ENCODE results near the gene HAUS7.
"Not testable (repeated sequence)": the region's sequence is repeated elsewhere in the genome, so short reads cannot be mapped to it uniquely, and the experiment has no call there.

HAUS7 gene

DNA sequence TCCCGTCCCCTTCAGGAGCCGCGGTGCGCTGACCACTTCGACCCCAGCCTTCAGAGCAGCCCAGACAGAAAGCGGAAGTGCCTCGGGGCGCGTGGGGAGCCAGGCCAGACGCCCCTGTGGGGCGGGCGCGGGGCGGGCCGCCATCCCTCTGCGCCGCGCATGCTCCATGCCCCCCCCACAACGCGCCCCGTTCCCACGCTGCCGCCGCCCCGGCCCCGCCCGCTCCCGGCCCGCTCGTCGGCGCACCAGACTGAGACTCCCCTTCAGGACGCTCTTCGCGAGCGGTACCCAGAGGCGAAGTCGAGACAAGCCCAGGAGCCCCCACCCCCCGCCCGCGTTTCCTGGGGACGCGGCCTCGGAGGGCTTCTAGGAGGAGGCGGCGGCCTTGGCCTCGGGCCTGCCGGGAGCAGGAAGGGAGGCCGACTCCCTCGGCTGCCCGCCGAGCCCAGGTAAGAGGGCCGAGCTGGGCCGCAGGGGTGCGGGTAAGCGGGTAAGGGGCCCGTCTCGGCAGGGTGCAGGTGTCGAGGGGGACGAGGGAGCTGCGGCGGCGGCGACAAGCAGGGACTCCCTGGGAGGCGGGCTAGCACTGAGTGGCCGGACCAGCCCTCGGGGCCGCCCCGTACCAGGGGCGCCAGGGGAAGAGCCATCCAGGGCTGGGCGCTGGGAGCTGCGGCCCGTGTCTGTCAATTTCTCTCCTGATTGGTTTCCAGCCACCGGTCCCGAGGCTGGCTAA lies 59.0 kb downstream of the HAUS7 start, which contains the start of gene ZFP92:
Gene ZFP92 (plus strand): TSS at position 218 of the 733 bp plus-strand sequence. CDS start 6,851 bp downstream, outside the sequence.
- DNase-seq, result peak in 8 of 51 donors; percentile 4 to 38 (median 14)

DNA sequence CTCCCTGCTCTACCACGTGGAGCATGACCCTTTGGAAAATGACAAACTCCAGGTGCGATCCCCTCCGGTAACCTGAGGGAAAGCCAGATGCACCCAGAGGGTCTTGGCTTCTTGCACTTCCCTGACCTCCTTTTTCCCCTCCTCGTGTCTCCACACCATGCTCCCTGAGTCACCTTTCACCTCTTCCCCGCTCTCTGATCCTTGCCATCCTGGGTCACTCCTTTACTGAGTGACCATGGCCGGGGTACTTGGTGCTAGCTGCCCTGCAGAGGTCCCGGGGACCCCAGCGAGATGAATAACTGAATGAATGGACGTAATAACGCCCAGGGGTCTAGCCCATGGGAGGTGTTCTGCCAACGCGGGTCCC lies 59.5 kb downstream of the HAUS7 start:
- no peak for DNase-seq

GRCh38 chrX:153410373-153410772 lies 60.0 kb downstream of the HAUS7 start:
- no peak for DNase-seq

DNA sequence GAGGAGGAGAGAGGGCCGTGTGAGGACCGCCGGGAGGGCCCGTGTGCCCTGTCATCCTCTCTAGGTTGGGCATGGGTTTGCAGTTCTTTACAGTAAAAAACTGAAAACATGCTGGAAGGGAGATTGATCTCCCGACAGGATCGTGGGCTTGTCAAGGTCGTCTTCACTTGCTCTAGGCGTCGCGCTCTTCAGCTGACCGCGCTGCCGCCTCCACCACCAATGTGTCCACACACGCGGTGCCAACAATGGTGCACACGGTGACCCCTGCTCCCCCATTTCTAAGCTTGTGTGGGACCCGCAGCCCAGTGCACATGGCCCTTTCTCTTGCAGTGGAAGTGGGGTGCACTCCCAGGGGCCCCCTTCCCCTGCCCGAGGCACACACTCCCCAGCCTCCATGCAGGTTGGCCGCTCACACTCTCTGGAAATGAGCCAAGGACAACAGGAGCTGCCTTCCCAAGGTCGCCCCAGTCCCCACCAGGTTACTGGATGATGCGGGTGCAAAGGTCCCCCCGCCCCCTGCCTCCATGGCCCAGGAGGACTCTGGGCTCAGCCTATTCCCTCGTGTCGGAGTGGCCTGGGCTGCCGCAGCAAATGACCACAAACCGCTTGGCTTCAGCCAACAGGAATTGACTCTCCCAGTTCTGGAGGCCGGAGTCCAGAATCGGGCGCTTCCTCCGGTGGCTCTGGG lies 60.8 kb downstream of the HAUS7 start:
- DNase-seq, result no peak

DNA sequence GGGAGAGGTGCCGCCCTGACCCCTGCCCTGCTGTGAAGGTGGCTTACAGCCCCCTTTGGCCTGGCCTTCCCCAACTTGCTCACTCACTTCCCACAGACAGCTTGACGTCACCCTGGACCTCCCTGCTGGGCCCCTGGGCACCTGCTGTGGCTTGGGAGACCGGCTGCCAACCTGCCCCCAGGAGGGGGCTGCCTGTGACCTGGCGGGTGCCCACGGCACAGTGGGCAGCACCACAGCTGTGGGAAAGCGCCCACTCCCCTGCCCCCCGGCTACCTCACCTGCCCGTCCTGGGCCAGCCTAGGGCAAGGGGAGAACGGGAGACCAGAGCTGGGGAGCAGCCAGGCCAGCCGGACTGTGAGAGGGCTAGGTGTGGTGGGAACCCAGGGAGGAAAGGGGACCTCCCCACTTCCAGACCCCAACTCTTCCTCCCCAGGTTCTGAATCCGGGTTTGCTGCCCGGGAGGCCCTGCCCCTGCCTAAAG lies 61.5 kb downstream of the HAUS7 start:
- no peak for DNase-seq

- DNase-seq, result no peak
Observed at GRCh38 chrX:153408221-153408721, 62.1 kb downstream of the HAUS7 start.

DNA sequence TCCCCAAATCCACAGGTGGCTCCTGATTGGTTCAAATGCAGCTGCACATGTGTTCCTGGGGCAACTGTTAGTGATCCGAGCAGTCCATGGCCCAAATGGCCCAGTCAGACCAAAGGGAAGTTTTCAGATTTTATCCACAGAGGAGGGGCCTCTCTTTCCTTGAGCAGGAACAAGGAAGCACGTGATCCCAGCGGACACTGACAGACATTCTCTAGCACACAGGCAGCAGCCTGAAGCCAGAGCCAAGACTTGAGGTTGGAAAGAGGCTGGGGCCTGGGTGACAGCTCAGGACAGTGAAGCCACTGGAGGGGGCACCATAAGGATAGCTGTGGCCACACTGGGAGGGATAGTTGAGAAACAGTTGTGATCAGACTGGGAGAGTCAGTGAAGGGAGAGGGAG lies 62.6 kb downstream of the HAUS7 start:
- no peak for DNase-seq

DNA sequence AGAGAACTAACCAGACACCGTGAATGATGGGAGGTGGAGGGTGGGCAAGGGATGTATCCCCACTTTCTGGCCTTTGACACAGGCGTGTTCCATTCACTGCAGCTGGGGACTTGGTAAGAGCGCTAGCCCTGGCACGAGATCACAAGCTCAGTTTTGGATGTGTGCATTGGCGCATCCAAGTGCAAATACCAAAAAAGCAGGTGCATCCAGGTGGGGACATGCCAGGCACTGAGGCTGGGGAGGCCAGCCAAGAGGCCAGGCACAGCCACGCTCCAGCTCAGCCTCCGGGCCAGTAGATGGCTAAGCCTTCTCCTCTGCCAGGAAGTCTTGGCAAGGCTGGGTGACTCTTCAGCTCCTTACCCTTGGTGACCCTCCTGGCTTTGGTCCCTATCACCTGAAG lies 63.5 kb downstream of the HAUS7 start:
- DNase-seq, result no peak

- DNase-seq, result no peak
Observed at GRCh38 chrX:153406011-153406410, 64.4 kb downstream of the HAUS7 start.

- no peak for DNase-seq
Observed at GRCh38 chrX:153405426-153405825, 65.0 kb downstream of the HAUS7 start.

- not testable (repeated sequence) for DNase-seq
Observed at GRCh38 chrX:153404333-153404732, 66.0 kb downstream of the HAUS7 start.

DNA sequence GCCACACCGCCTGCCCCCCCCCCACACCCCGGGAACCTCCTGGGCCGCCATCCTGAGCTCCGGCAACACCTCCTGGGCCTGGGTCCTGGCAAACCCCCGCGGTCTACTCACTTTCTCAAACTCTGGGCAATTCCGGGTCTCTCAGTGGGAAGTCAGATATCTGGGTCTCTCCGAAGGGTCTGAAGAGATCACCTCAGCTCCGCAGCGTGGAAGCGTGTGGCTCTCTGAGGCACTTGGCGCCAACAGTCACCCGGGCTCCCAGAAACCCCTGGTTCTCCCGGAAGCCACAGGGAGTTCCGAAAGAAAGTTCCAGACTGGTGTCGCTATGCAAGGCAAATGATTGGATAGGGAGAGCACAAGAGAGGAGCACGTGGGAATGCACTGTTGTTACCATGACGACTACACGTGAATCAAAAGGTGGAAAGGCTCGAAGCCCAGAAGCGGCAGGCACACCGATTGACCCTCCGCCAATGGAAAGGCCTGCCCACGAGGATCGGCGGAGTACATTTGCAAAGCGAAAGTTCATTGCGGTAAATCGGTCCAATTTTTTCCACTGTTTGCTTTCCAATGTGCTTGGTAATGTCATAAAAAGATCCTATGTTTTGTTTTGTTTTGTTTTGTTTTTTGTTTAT lies 69.1 kb downstream of the HAUS7 start, which contains the start of gene PNMA6E:
Gene PNMA6E (minus strand): TSS at position 218 of the 632 bp plus-strand sequence. CDS start 2,501 bp downstream, outside the sequence.
- DNase-seq, result no peak

GRCh38 chrX:153400146-153401132 lies 69.9 kb downstream of the HAUS7 start:
- DNase-seq, result no peak

- DNase-seq, result no peak
Observed at GRCh38 chrX:153398275-153398960, 72.0 kb downstream of the HAUS7 start.
